GM12878 (cell line): ENCODE data around the gene MED22. TPM values are rescaled to one million over a fixed set of nuclear protein-coding genes. Genes with fewer than 3 reads are reported as not detected.
A peak's percentile ranks its signal among the peaks of the same experiment; 100 is the strongest.

Experiments
- BRCA1 ChIP-seq: IDR thresholded peaks from 2 replicates; pipeline ENCODE4 v1.6.1; 2011; ENCODE audit warnings: low read depth, low read length, improper control_type of control experiment
- CHD1 ChIP-seq: IDR thresholded peaks from 2 replicates; pipeline ENCODE4 v1.6.1; 2012; ENCODE audit warnings: low read depth, low read length, improper control_type of control experiment
- E4F1 ChIP-seq: fragments of 450-650 bp; IDR thresholded peaks from 2 replicates; pipeline ENCODE4 v1.6.1; 2018; ENCODE audit warnings: borderline replicate concordance, mild to moderate bottlenecking; ENCODE audit not compliant: partially characterized antibody
- EED ChIP-seq: sonication (generic); IDR thresholded peaks from 2 replicates; pipeline ENCODE4 v1.6.1; 2016; ENCODE audit warnings: antibody characterized with exemption, low read depth
- ESRRA ChIP-seq: IDR thresholded peaks from 2 replicates; pipeline ENCODE4 v1.6.1; 2012; ENCODE audit warnings: mild to moderate bottlenecking, low read length, improper control_type of control experiment
- HDAC2 ChIP-seq: fragments of 200-600 bp; sonication (generic); IDR thresholded peaks from 2 replicates; pipeline ENCODE4 v1.6.1; 2017
- IKZF2 ChIP-seq, 2 experiments: fragments of 450-650 bp; IDR thresholded peaks; 2 replicates each; pipeline ENCODE4 v1.6.1; 2017; ENCODE audit warnings: mild to moderate bottlenecking in 2 of 2, moderate library complexity in 2 of 2
- MEF2B ChIP-seq: fragments of 450-650 bp; IDR thresholded peaks from 2 replicates; pipeline ENCODE4 v1.6.1; 2018; ENCODE audit warnings: mild to moderate bottlenecking, moderate library complexity; ENCODE audit not compliant: partially characterized antibody, poor library complexity, severe bottlenecking
- MXI1 ChIP-seq: fragments of 150-350 bp; IDR thresholded peaks from 2 replicates; pipeline ENCODE4 v1.6.1; 2011; ENCODE audit warnings: low read depth, mild to moderate bottlenecking, inconsistent platforms, low read length, improper control_type of control experiment
- NFYA ChIP-seq: IDR thresholded peaks from 2 replicates; pipeline ENCODE4 v1.6.1; 2011; ENCODE audit warnings: low read depth, mild to moderate bottlenecking, low read length, improper control_type of control experiment, borderline replicate concordance
- NR2C1 ChIP-seq: fragments of 450-650 bp; IDR thresholded peaks from 2 replicates; pipeline ENCODE4 v1.6.1; 2017; ENCODE audit warnings: antibody characterized with exemption, mild to moderate bottlenecking, moderate library complexity
- NR2C2 ChIP-seq: IDR thresholded peaks from 2 replicates; pipeline ENCODE4 v1.6.1; 2011; ENCODE audit warnings: borderline replicate concordance, low read depth; ENCODE audit not compliant: control insufficient read depth, insufficient read length
- RELB ChIP-seq: fragments of 450-650 bp; IDR thresholded peaks from 2 replicates; pipeline ENCODE4 v1.6.1; 2017; ENCODE audit warnings: low read depth, mild to moderate bottlenecking, moderate library complexity
- RFX5 ChIP-seq: IDR thresholded peaks from 2 replicates; pipeline ENCODE4 v1.6.1; 2011; ENCODE audit warnings: low read depth, low read length, improper control_type of control experiment
- SKIL ChIP-seq: fragments of 450-650 bp; IDR thresholded peaks from 2 replicates; pipeline ENCODE4 v1.6.1; 2017; ENCODE audit warnings: mild to moderate bottlenecking, low read depth, inconsistent platforms; ENCODE audit not compliant: poor library complexity, severe bottlenecking
- SMAD1 ChIP-seq: fragments of 450-650 bp; IDR thresholded peaks from 2 replicates; pipeline ENCODE4 v1.6.1; 2018; ENCODE audit warnings: mild to moderate bottlenecking, low read depth; ENCODE audit not compliant: partially characterized antibody
- SPI1 ChIP-seq: IDR thresholded peaks from 2 replicates; pipeline ENCODE4 v1.6.1; 2011; ENCODE audit warnings: low read depth, mild to moderate bottlenecking, low read length, moderate library complexity, borderline replicate concordance; ENCODE audit not compliant: insufficient read depth
- ZNF24 ChIP-seq: fragments of 450-650 bp; IDR thresholded peaks from 2 replicates; pipeline ENCODE4 v1.6.1; 2017; ENCODE audit warnings: antibody characterized with exemption, mild to moderate bottlenecking
- ZNF687 ChIP-seq: fragments of 450-650 bp; IDR thresholded peaks from 2 replicates; pipeline ENCODE4 v1.6.1; 2017; ENCODE audit warnings: mild to moderate bottlenecking, moderate library complexity
- polyA plus RNA-seq, 11 experiments: library from polyadenylated mRNA; depleted of rRNA in 4 of 11; unstranded in 6 of 11; stranded (reverse) in 5 of 11; fragments of >200 nt; fragmentation: Nextera tagmentation in 4 of 11; fragmentation: Illumina TruSeq in 1 of 11; extraction: Ambion mirVana in 4 of 11; extraction: Trizol in 1 of 11; gene quantifications; 1 replicate in 1 of 11; 2 replicates in 10 of 11; pipeline versions ENCODE4 v1.2.1 to v1.2.3, GENCODE V29; 2011 to 2016; ENCODE audit warnings: inconsistent platforms in 2 of 11, missing spikeins in 2 of 11, low read depth in 1 of 11
- total RNA-seq, 4 experiments: library from RNA; depleted of rRNA in 3 of 4; stranded (reverse); fragments of >200 nt in 3 of 4; fragmentation: Illumina TruSeq in 1 of 4; extraction: Trizol in 1 of 4; gene quantifications; 2 replicates each; pipeline versions ENCODE4 v1.2.1 to v1.2.3, GENCODE V29; 2013 to 2021

The MED22 gene
- total and polyA plus RNA-seq, 10 of the 15 experiments (the other 5 are each of a cell fraction or from before 2014, with no cell fraction given) = 1.4 to 42.1 (median 24.6) TPM

- peak; percentile 96 for TF ChIP-seq E4F1
- no peak for TF ChIP-seq RFX5
- peak; percentile 26 for TF ChIP-seq SKIL
- TF ChIP-seq RELB = peak; percentile 97
- no peak for TF ChIP-seq BRCA1
- TF ChIP-seq EED = peak; percentile 33; the same call in 1 of the 2 replicates
- peak; percentile 98 for TF ChIP-seq MXI1
- TF ChIP-seq SMAD1 = no peak
- TF ChIP-seq NR2C2 = peak; percentile 95
- peak; percentile 61 for TF ChIP-seq MEF2B
- TF ChIP-seq ZNF687 = peak; percentile 76
- TF ChIP-seq HDAC2 = no peak
- no peak for TF ChIP-seq NFYA
- no peak; a peak in 1 of 4 replicates for TF ChIP-seq IKZF2 (IDR thresholded peaks at IDR 0.05)
- peak; percentile 68; the same call in 1 of the 2 replicates for TF ChIP-seq ZNF24
- TF ChIP-seq SPI1 = no peak
- no peak for TF ChIP-seq CHD1
- peak; percentile 72 for TF ChIP-seq NR2C1
- no peak for TF ChIP-seq ESRRA
Observed at GRCh38 chr9:133335924-133336811, 11.8 kb downstream of the MED22 start, which contains the start of gene SURF6 (continued).
